ENCODE results near the gene REST. TPM values are rescaled to one million over a fixed set of nuclear protein-coding genes. Genes with fewer than 3 reads are reported as not detected.

REST gene
- polyA plus RNA-seq, 1 of the 3 experiments (the other 2 are of a cell fraction) = 6.0 TPM

DNA sequence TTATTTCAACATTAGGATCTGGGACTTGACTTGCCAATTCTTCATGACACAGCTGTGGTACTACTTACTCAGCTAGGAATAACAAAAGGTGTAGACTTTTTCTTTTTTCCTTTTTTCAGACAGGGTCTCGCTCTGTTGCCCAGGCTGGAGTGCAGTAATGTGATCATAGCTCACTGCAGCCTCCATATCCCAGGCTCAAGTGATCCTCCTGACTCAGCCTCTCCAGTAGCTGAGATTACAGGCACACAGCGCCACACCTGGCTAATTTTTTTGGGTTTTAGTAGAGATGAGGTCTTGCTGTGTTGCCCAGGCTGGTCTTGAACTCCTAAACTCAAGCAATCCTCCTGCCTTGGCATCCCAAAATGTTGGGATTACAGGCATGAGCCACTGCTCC lies 53.4 kb downstream of the REST start:
- Histone ChIP-seq H3F3A (replicated peaks; ENCODE audit: insufficient read depth) (peaks cover 9% of the 10 kb centered on the region), H2AFZ (ENCODE audit: low read depth) (no peak overlapping the region)

DNA sequence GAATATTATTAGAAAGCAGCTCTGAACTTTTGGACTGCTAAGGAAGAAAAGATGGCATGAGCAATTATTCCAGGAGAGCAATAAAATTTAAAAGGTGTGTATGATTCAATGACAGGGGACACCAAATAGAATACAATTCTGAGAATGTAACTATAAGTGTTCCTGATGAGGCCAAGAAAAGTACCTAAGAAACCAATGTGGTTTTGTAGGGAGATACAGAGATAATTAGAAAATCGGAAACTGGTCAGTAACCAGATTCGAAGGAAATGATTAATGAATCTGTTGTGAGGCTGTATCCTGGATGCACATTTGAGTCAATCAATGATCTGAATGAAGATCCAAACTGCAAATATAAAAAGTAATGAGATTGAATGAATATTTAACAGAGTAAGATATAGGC lies 63.7 kb downstream of the REST start:
- WGBS (ENCODE audit: low lambda C conversion rate) = 90% methylated on average over 2 of the region's 2 CpGs
- no peaks in the 10 kb centered on the region for H3K27me3 ChIP-seq (ENCODE audit: insufficient read depth)
- peaks cover 46% of the 10 kb centered on the region for H3K79me2 ChIP-seq (ENCODE audit: insufficient read depth)
- H3K9me3 ChIP-seq = 0 out of 2 replicates have a peak, but pooled peaks cover 6% of the 10 kb centered on the region
- no peak overlapping the region for H2AFZ ChIP-seq (ENCODE audit: low read depth)
- no peaks in the 10 kb centered on the region for H3K9me2 ChIP-seq
- H3K4me3 ChIP-seq (ENCODE audit: low read depth in 2 of 2, low read length in 1 of 2) = no peak overlapping the region
- H3K36me3 ChIP-seq (replicated peaks in 1 of 2; ENCODE audit: control insufficient read depth in 1 of 2, insufficient read depth in 2 of 2, low read length in 1 of 2) = peaks cover 37 to 62% of the 10 kb centered on the region in 2 experiments
- H3K4me1 ChIP-seq (ENCODE audit: control insufficient read depth in 1 of 2, insufficient read depth in 2 of 2, low read depth in 1 of 2, low read length in 1 of 2) = peaks cover 0 to 7% of the 10 kb centered on the region in 2 experiments; a peak in 1 of 4 replicates
- ChIA-PET CTCF (no interaction called here), POLR2A (no interaction called here)
- no peak overlapping the region for H3K9ac ChIP-seq
- no peak overlapping the region for H3K4me2 ChIP-seq
- DNase-seq = no peak
- no peak overlapping the region for H3K27ac ChIP-seq (ENCODE audit: low read depth in 2 of 2, low read length in 1 of 2)
- H3F3A ChIP-seq (replicated peaks; ENCODE audit: insufficient read depth) = peaks cover 7% of the 10 kb centered on the region
- H4K20me1 ChIP-seq (ENCODE audit: insufficient read depth) = peaks cover 9% of the 10 kb centered on the region
- TF ChIP-seq, protein P1, sequence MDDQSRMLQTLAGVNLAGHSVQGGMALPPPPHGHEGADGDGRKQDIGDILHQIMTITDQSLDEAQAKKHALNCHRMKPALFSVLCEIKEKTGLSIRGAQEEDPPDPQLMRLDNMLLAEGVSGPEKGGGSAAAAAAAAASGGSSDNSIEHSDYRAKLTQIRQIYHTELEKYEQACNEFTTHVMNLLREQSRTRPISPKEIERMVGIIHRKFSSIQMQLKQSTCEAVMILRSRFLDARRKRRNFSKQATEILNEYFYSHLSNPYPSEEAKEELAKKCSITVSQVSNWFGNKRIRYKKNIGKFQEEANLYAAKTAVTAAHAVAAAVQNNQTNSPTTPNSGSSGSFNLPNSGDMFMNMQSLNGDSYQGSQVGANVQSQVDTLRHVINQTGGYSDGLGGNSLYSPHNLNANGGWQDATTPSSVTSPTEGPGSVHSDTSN (IDR thresholded peaks at IDR 0.05) = no peak
- TF ChIP-seq YY1 (IDR thresholded peaks at IDR 0.05; ENCODE audit: low read depth) (no peak), SMC3 (IDR thresholded peaks at IDR 0.05; ENCODE audit: low read depth, low read length) (no peak), JUND (IDR thresholded peaks at IDR 0.05) (no peak), EZH2phosphoT487 (IDR thresholded peaks at IDR 0.05; ENCODE audit: borderline replicate concordance, low read depth) (no peak), TEAD4 (IDR thresholded peaks at IDR 0.05; ENCODE audit: borderline replicate concordance, insufficient read depth) (no peak), ELF1 (IDR thresholded peaks at IDR 0.05) (no peak), GABPA (IDR thresholded peaks at IDR 0.05; ENCODE audit: low read depth) (no peak), POLR2AphosphoS5 (IDR thresholded peaks at IDR 0.05; ENCODE audit: low read depth, low read length) (no peak), NFIC (IDR thresholded peaks at IDR 0.05; ENCODE audit: borderline replicate concordance) (no peak), RXRA (IDR thresholded peaks at IDR 0.05; ENCODE audit: borderline replicate concordance, low read depth) (no peak), MXI1 (IDR thresholded peaks at IDR 0.05; ENCODE audit: low read depth, low read length) (no peak), FOSL2 (IDR thresholded peaks at IDR 0.05; ENCODE audit: borderline replicate concordance, low read depth) (no peak)
- TF ChIP-seq, protein P2, sequence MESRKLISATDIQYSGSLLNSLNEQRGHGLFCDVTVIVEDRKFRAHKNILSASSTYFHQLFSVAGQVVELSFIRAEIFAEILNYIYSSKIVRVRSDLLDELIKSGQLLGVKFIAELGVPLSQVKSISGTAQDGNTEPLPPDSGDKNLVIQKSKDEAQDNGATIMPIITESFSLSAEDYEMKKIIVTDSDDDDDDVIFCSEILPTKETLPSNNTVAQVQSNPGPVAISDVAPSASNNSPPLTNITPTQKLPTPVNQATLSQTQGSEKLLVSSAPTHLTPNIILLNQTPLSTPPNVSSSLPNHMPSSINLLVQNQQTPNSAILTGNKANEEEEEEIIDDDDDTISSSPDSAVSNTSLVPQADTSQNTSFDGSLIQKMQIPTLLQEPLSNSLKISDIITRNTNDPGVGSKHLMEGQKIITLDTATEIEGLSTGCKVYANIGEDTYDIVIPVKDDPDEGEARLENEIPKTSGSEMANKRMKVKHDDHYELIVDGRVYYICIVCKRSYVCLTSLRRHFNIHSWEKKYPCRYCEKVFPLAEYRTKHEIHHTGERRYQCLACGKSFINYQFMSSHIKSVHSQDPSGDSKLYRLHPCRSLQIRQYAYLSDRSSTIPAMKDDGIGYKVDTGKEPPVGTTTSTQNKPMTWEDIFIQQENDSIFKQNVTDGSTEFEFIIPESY (IDR thresholded peaks at IDR 0.05; ENCODE audit: borderline replicate concordance, low read depth) = no peak
- TF ChIP-seq, protein P3, sequence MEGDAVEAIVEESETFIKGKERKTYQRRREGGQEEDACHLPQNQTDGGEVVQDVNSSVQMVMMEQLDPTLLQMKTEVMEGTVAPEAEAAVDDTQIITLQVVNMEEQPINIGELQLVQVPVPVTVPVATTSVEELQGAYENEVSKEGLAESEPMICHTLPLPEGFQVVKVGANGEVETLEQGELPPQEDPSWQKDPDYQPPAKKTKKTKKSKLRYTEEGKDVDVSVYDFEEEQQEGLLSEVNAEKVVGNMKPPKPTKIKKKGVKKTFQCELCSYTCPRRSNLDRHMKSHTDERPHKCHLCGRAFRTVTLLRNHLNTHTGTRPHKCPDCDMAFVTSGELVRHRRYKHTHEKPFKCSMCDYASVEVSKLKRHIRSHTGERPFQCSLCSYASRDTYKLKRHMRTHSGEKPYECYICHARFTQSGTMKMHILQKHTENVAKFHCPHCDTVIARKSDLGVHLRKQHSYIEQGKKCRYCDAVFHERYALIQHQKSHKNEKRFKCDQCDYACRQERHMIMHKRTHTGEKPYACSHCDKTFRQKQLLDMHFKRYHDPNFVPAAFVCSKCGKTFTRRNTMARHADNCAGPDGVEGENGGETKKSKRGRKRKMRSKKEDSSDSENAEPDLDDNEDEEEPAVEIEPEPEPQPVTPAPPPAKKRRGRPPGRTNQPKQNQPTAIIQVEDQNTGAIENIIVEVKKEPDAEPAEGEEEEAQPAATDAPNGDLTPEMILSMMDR (IDR thresholded peaks at IDR 0.05) = no peak
- TF ChIP-seq, protein P4, sequence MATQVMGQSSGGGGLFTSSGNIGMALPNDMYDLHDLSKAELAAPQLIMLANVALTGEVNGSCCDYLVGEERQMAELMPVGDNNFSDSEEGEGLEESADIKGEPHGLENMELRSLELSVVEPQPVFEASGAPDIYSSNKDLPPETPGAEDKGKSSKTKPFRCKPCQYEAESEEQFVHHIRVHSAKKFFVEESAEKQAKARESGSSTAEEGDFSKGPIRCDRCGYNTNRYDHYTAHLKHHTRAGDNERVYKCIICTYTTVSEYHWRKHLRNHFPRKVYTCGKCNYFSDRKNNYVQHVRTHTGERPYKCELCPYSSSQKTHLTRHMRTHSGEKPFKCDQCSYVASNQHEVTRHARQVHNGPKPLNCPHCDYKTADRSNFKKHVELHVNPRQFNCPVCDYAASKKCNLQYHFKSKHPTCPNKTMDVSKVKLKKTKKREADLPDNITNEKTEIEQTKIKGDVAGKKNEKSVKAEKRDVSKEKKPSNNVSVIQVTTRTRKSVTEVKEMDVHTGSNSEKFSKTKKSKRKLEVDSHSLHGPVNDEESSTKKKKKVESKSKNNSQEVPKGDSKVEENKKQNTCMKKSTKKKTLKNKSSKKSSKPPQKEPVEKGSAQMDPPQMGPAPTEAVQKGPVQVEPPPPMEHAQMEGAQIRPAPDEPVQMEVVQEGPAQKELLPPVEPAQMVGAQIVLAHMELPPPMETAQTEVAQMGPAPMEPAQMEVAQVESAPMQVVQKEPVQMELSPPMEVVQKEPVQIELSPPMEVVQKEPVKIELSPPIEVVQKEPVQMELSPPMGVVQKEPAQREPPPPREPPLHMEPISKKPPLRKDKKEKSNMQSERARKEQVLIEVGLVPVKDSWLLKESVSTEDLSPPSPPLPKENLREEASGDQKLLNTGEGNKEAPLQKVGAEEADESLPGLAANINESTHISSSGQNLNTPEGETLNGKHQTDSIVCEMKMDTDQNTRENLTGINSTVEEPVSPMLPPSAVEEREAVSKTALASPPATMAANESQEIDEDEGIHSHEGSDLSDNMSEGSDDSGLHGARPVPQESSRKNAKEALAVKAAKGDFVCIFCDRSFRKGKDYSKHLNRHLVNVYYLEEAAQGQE (IDR thresholded peaks at IDR 0.05; ENCODE audit: low read depth, low read length) = no peak

More for the DNA sequence above, 53.4 kb downstream of the REST start:
- WGBS (ENCODE audit: low lambda C conversion rate) = 100% methylated on average over 2 of the region's 2 CpGs
- no peaks in the 10 kb centered on the region for H3K9me3 ChIP-seq
- no peak overlapping the region for H3K9ac ChIP-seq
- H3K4me3 ChIP-seq (ENCODE audit: low read depth in 2 of 2, low read length in 1 of 2) = no peak overlapping the region
- H3K4me2 ChIP-seq = no peak overlapping the region
- H3K27me3 ChIP-seq (ENCODE audit: insufficient read depth) = no peaks in the 10 kb centered on the region
- H3K36me3 ChIP-seq (replicated peaks in 1 of 2; ENCODE audit: control insufficient read depth in 1 of 2, insufficient read depth in 2 of 2, low read length in 1 of 2) = peaks cover 11 to 41% of the 10 kb centered on the region in 2 experiments
- H3K27ac ChIP-seq (ENCODE audit: low read depth in 2 of 2, low read length in 1 of 2) = no peak overlapping the region
- POLR2A ChIA-PET = no interaction called here
- CTCF ChIA-PET = interaction anchor here (1.1 kb wide), 1 partner anchor 17 kb away, joined by 4 read pairs; the partner anchor contains the start of gene POLR2B
- DNase-seq = no peak
- no peaks in the 10 kb centered on the region for H3K4me1 ChIP-seq (ENCODE audit: control insufficient read depth in 1 of 2, insufficient read depth in 2 of 2, low read depth in 1 of 2, low read length in 1 of 2)
- no peaks in the 10 kb centered on the region for H3K79me2 ChIP-seq (ENCODE audit: insufficient read depth)
- H4K20me1 ChIP-seq (ENCODE audit: insufficient read depth) = no peaks in the 10 kb centered on the region
- TF ChIP-seq TEAD4 (IDR thresholded peaks at IDR 0.05; ENCODE audit: borderline replicate concordance, insufficient read depth) = no peak
- TF ChIP-seq FOSL2 (IDR thresholded peaks at IDR 0.05; ENCODE audit: borderline replicate concordance, low read depth) = no peak
- TF ChIP-seq CHD2 (IDR thresholded peaks at IDR 0.05; ENCODE audit: low read length, partially characterized antibody) = no peak
- TF ChIP-seq, protein P5, sequence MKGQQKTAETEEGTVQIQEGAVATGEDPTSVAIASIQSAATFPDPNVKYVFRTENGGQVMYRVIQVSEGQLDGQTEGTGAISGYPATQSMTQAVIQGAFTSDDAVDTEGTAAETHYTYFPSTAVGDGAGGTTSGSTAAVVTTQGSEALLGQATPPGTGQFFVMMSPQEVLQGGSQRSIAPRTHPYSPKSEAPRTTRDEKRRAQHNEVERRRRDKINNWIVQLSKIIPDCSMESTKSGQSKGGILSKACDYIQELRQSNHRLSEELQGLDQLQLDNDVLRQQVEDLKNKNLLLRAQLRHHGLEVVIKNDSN (IDR thresholded peaks at IDR 0.05; ENCODE audit: borderline replicate concordance, low read depth) = no peak
- TF ChIP-seq FOXJ3 (CRISPR knock-in tag; IDR thresholded peaks at IDR 0.05) = no peak
- H3K9me2 ChIP-seq = no peaks in the 10 kb centered on the region
